HG03095 (cell line): ENCODE data around the gene TCAF1.

Source experiments
- ATAC-seq: cut with Tn5 transposase; IDR thresholded peaks from one replicate; pipeline ENCODE4 v1.9.1; 2021; ENCODE audit warnings: moderate library complexity; ENCODE audit not compliant: unreplicated experiment

TCAF1 gene

GRCh38 chr7:143901668-143902331 is at the start of gene TCAF1:
TSS of gene TCAF1 (minus strand) at chr7:143902176. CDS start at chr7:143876608, 25,568 bp downstream.
- peak; percentile 91 for ATAC-seq

GRCh38 chr7:143948733-143949132 is 46.8 kb upstream of the TCAF1 start:
- ATAC-seq: no peak

- no peak for ATAC-seq
Observed at GRCh38 chr7:143947111-143947510, 45.1 kb upstream of the TCAF1 start.

- no peak for ATAC-seq
Observed at GRCh38 chr7:143945423-143945822, 43.4 kb upstream of the TCAF1 start.

GRCh38 chr7:143938379-143939243 is 36.6 kb upstream of the TCAF1 start:
- no peak for ATAC-seq

GRCh38 chr7:143936087-143937009 is 34.4 kb upstream of the TCAF1 start:
- ATAC-seq: no peak

- no peak for ATAC-seq
Observed at GRCh38 chr7:143934526-143935325, 32.8 kb upstream of the TCAF1 start, which contains the start of gene OR2F2. TSS of gene OR2F2 (plus strand) at chr7:143935233. CDS start at chr7:143935233, 0 bp downstream.

- ATAC-seq: no peak
Observed at GRCh38 chr7:143931739-143932138, 29.8 kb upstream of the TCAF1 start.

- ATAC-seq: no peak
Observed at GRCh38 chr7:143929224-143929920, 27.4 kb upstream of the TCAF1 start.

GRCh38 chr7:143924851-143925250 is 22.9 kb upstream of the TCAF1 start:
- no peak for ATAC-seq

GRCh38 chr7:143914938-143915652 is 13.1 kb upstream of the TCAF1 start:
- no peak for ATAC-seq

GRCh38 chr7:143913945-143914615 is 12.1 kb upstream of the TCAF1 start:
- ATAC-seq: no peak

- no peak for ATAC-seq
Observed at GRCh38 chr7:143910473-143911248, 8.7 kb upstream of the TCAF1 start.

- ATAC-seq: no peak
Observed at GRCh38 chr7:143909863-143910262, 7.9 kb upstream of the TCAF1 start.

GRCh38 chr7:143908120-143908519 is 6.1 kb upstream of the TCAF1 start:
- no peak for ATAC-seq

GRCh38 chr7:143906895-143907294 is 4.9 kb upstream of the TCAF1 start:
- ATAC-seq: no peak

GRCh38 chr7:143906151-143906550 is 4.2 kb upstream of the TCAF1 start:
- no peak for ATAC-seq

GRCh38 chr7:143905509-143905908 is 3.5 kb upstream of the TCAF1 start:
- no peak for ATAC-seq
